SK-N-SH (cell line): Measurements from ENCODE around the gene BTBD10. TPM values are rescaled to one million over a fixed set of nuclear protein-coding genes. Genes with fewer than 3 reads are reported as not detected.

Experiments
- CTCF ChIA-PET: fragments of 300-600, 350-600 bp; formaldehyde crosslinking; extraction: SDS; loops from one replicate; lab custom pipeline; 2021; lab: Yijun Ruan, JAX
- POLR2A ChIA-PET: fragments of 350-600 bp; sonication (Branson Sonifier 250); formaldehyde crosslinking; extraction: SDS; loops from one replicate; lab custom pipeline; 2020; ENCODE audit warnings: antibody characterized with exemption, inconsistent platforms; lab: Yijun Ruan, JAX
- DNase-seq: peaks from one replicate; pipeline ENCODE4 v3.0.0; 2012
- H2AFZ ChIP-seq: fragments of 200-600 bp; sonication (generic); 2 replicates; pipeline ENCODE4 v1.8.1; 2016; ENCODE audit warnings: antibody characterized with exemption, mild to moderate bottlenecking, low read depth
- H3F3A ChIP-seq: fragments of 200-600 bp; sonication (generic); replicated peaks from 2 replicates; pipeline ENCODE3; 2016; ENCODE audit warnings: antibody characterized with exemption, mild to moderate bottlenecking; ENCODE audit not compliant: insufficient read depth
- H3K27ac ChIP-seq, 2 experiments: fragments of 200-500 bp in 1 of 2; fragments of 200-600 bp in 1 of 2; sonication (Bioruptor generic) in 1 of 2; sonication (generic), shearing (Covaris generic) in 1 of 2; 2 replicates each; pipeline versions ENCODE4 v1.5.1 to v1.6.1; 2014 to 2016; ENCODE audit warnings: low read depth in 2 of 2, inconsistent platforms in 1 of 2, low read length in 1 of 2, mild to moderate bottlenecking in 1 of 2, mixed read lengths in 1 of 2
- H3K27me3 ChIP-seq: fragments of 200-600 bp; sonication (generic), shearing (Covaris generic); 2 replicates; pipeline ENCODE4 v1.6.1; 2016; ENCODE audit warnings: mixed run types; ENCODE audit not compliant: insufficient read depth
- H3K36me3 ChIP-seq, 2 experiments: fragments of 200-500 bp in 1 of 2; fragments of 200-600 bp in 1 of 2; sonication (Bioruptor generic) in 1 of 2; sonication (generic) in 1 of 2; replicated peaks in 1 of 2; 2 replicates each; pipeline versions ENCODE3 to v1.5.1; 2014 to 2016; ENCODE audit warnings: low read length in 1 of 2, mild to moderate bottlenecking in 1 of 2; ENCODE audit not compliant: insufficient read depth in 2 of 2, control insufficient read depth in 1 of 2
- H3K4me1 ChIP-seq, 2 experiments: fragments of 200-500 bp in 1 of 2; fragments of 200-600 bp in 1 of 2; sonication (Bioruptor generic) in 1 of 2; sonication (generic), shearing (Covaris generic) in 1 of 2; 2 replicates each; pipeline versions ENCODE4 v1.5.1 to v1.6.1; 2014 to 2016; ENCODE audit warnings: low read depth in 1 of 2, low read length in 1 of 2, mixed run types in 1 of 2; ENCODE audit not compliant: insufficient read depth in 2 of 2, control insufficient read depth in 1 of 2
- H3K4me2 ChIP-seq: fragments of 200-600 bp; sonication (generic), shearing (Covaris generic); 2 replicates; pipeline ENCODE4 v1.6.1; 2017; ENCODE audit warnings: mixed run types
- H3K4me3 ChIP-seq, 2 experiments: fragments of 200-500 bp in 1 of 2; fragments of 200-600 bp in 1 of 2; sonication (Bioruptor generic) in 1 of 2; sonication (generic), shearing (Covaris generic) in 1 of 2; 2 replicates each; pipeline versions ENCODE4 v1.5.1 to v1.8.1; 2014 to 2016; ENCODE audit warnings: low read depth in 2 of 2, inconsistent platforms in 1 of 2, low read length in 1 of 2, mild to moderate bottlenecking in 1 of 2, mixed read lengths in 1 of 2, moderate library complexity in 1 of 2
- H3K79me2 ChIP-seq: fragments of 200-600 bp; sonication (generic); 2 replicates; pipeline ENCODE4 v1.8.1; 2017; ENCODE audit warnings: mild to moderate bottlenecking; ENCODE audit not compliant: insufficient read depth
- H3K9ac ChIP-seq: fragments of 200-600 bp; sonication (generic); 2 replicates; pipeline ENCODE4 v1.6.1; 2017; ENCODE audit warnings: mixed run types
- H3K9me2 ChIP-seq: fragments of 200-600 bp; sonication (generic); 2 replicates; pipeline ENCODE4 v1.6.1; 2017; ENCODE audit warnings: mixed run types
- H3K9me3 ChIP-seq: fragments of 200-600 bp; sonication (generic); 2 replicates; pipeline ENCODE4 v1.6.1; 2017; ENCODE audit warnings: mixed run types, mild to moderate bottlenecking, moderate library complexity
- H4K20me1 ChIP-seq: fragments of 200-600 bp; sonication (generic); 2 replicates; pipeline ENCODE4 v1.6.1; 2017; ENCODE audit warnings: mild to moderate bottlenecking, mixed run types; ENCODE audit not compliant: insufficient read depth
- CHD2 ChIP-seq: fragments of 150-350 bp; IDR thresholded peaks from 2 replicates; pipeline ENCODE4 v1.6.1; 2018; ENCODE audit warnings: low read length; ENCODE audit not compliant: partially characterized antibody
- ELF1 ChIP-seq: IDR thresholded peaks from 2 replicates; pipeline ENCODE4 v1.4.0; 2012
- FOSL2 ChIP-seq: IDR thresholded peaks from 2 replicates; pipeline ENCODE4 v1.4.0; 2012; ENCODE audit warnings: low read depth, mild to moderate bottlenecking, moderate library complexity, borderline replicate concordance
- FOXJ3 ChIP-seq: sonication (generic); formaldehyde crosslinking; IDR thresholded peaks from 2 replicates; pipeline ENCODE4 v1.5.1; 2020; ENCODE audit warnings: mild to moderate bottlenecking, missing genetic modification reagents
- GATA2 ChIP-seq: sonication (generic); formaldehyde crosslinking; IDR thresholded peaks from 2 replicates; pipeline ENCODE4 v1.5.0; 2020; ENCODE audit warnings: mild to moderate bottlenecking, missing genetic modification reagents
- JUND ChIP-seq: IDR thresholded peaks from 2 replicates; pipeline ENCODE4 v1.4.0; 2012
- MXI1 ChIP-seq: IDR thresholded peaks from 2 replicates; pipeline ENCODE4 v1.6.1; 2012; ENCODE audit warnings: mild to moderate bottlenecking, low read depth, low read length, improper control_type of control experiment
- NRF1 ChIP-seq: IDR thresholded peaks from 2 replicates; pipeline ENCODE4 v1.6.1; 2012; ENCODE audit warnings: low read depth, mild to moderate bottlenecking, low read length
- RAD21 ChIP-seq: IDR thresholded peaks from 2 replicates; pipeline ENCODE4 v1.6.1; 2012; ENCODE audit warnings: mild to moderate bottlenecking, low read length
- RFX5 ChIP-seq: IDR thresholded peaks from 2 replicates; pipeline ENCODE4 v1.6.1; 2012; ENCODE audit warnings: mild to moderate bottlenecking, improper control_type of control experiment, low read length
- TAF1 ChIP-seq: IDR thresholded peaks from 2 replicates; pipeline ENCODE4 v1.6.1; 2012; ENCODE audit warnings: low read depth, mild to moderate bottlenecking, low read length, moderate library complexity, borderline replicate concordance
- YY1 ChIP-seq: IDR thresholded peaks from 2 replicates; pipeline ENCODE4 v1.4.0; 2012; ENCODE audit warnings: low read depth, mild to moderate bottlenecking
- WGBS: methylation state at CpG from one replicate; pipeline ENCODE4 v1.1.6; 2017; ENCODE audit warnings: low lambda C conversion rate; 5-methylcytosine and 5-hydroxymethylcytosine counted together
- polyA plus RNA-seq, 3 experiments: library from polyadenylated mRNA; depleted of rRNA; stranded (reverse); fragments of >200 nt; gene quantifications; 2 replicates each; pipeline ENCODE4 v1.2.3, GENCODE V29; 2012
- TF ChIP-seq, protein P1 (sequence below): IDR thresholded peaks from 2 replicates; pipeline ENCODE4 v1.4.0; 2012; ENCODE audit warnings: low read depth, borderline replicate concordance
- TF ChIP-seq, protein P2 (sequence below): fragments of 200-600 bp; sonication (generic); IDR thresholded peaks from 2 replicates; pipeline ENCODE4 v1.6.1; 2017; ENCODE audit warnings: antibody characterized with exemption, mild to moderate bottlenecking, moderate library complexity
- TF ChIP-seq, protein P3 (sequence below): IDR thresholded peaks from 2 replicates; pipeline ENCODE4 v1.4.0; 2012; ENCODE audit warnings: low read depth
- TF ChIP-seq, protein P4 (sequence below): fragments of 150-350 bp; IDR thresholded peaks from 2 replicates; pipeline ENCODE4 v1.6.1; 2016; ENCODE audit warnings: mild to moderate bottlenecking, low read depth, low read length
- TF ChIP-seq, protein P5 (sequence below): IDR thresholded peaks from 2 replicates; pipeline ENCODE4 v1.4.0; 2012; ENCODE audit warnings: low read depth, borderline replicate concordance
- TF ChIP-seq, protein P6 (sequence below): IDR thresholded peaks from 2 replicates; pipeline ENCODE4; 2012

The BTBD10 gene
- polyA plus RNA-seq, 1 of the 3 experiments (the other 2 are of a cell fraction), result 23.0 TPM

DNA sequence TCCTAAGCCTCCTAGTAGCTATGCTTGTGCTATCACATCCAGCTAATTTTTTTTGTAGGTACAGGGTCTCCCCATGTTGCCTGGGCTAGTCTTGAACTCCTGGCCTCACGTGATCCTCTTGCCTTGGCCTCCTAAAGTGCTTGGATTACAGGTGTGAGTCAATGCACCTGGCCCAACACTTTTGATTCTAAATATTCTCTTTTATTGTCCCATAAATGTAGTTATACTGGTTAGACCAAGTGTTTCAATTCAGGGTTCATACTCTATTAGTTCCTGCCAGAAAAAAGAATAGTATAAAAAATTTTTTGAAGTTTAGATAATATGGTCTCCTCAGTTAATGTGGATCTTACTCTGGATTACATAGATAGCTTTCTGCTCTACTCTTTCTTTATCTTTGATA lies 39.5 kb upstream of the BTBD10 start:
- WGBS, result 10% methylated on average over 1 of the region's 1 CpG
- Histone ChIP-seq H3K4me1 (no peaks in the 10 kb centered on the region), H3K27me3 (no peaks in the 10 kb centered on the region; the same call in 1 of the 2 replicates), H3K4me2 (no peak overlapping the region), H3K27ac (no peak overlapping the region), H3K9ac (no peak overlapping the region), H3F3A (no peaks in the 10 kb centered on the region), H2AFZ (no peak overlapping the region), H3K79me2 (no peaks in the 10 kb centered on the region), H3K4me3 (no peak overlapping the region), H3K9me3 (no peaks in the 10 kb centered on the region), H4K20me1 (no peaks in the 10 kb centered on the region), H3K9me2 (no peaks in the 10 kb centered on the region), H3K36me3 (no peaks in the 10 kb centered on the region)
- TF ChIP-seq, protein P1, sequence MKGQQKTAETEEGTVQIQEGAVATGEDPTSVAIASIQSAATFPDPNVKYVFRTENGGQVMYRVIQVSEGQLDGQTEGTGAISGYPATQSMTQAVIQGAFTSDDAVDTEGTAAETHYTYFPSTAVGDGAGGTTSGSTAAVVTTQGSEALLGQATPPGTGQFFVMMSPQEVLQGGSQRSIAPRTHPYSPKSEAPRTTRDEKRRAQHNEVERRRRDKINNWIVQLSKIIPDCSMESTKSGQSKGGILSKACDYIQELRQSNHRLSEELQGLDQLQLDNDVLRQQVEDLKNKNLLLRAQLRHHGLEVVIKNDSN, result no peak
- TF ChIP-seq, protein P2, sequence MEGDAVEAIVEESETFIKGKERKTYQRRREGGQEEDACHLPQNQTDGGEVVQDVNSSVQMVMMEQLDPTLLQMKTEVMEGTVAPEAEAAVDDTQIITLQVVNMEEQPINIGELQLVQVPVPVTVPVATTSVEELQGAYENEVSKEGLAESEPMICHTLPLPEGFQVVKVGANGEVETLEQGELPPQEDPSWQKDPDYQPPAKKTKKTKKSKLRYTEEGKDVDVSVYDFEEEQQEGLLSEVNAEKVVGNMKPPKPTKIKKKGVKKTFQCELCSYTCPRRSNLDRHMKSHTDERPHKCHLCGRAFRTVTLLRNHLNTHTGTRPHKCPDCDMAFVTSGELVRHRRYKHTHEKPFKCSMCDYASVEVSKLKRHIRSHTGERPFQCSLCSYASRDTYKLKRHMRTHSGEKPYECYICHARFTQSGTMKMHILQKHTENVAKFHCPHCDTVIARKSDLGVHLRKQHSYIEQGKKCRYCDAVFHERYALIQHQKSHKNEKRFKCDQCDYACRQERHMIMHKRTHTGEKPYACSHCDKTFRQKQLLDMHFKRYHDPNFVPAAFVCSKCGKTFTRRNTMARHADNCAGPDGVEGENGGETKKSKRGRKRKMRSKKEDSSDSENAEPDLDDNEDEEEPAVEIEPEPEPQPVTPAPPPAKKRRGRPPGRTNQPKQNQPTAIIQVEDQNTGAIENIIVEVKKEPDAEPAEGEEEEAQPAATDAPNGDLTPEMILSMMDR, result no peak
- TF ChIP-seq, protein P3, sequence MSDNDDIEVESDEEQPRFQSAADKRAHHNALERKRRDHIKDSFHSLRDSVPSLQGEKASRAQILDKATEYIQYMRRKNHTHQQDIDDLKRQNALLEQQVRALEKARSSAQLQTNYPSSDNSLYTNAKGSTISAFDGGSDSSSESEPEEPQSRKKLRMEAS, result no peak
- TF ChIP-seq, protein P4, sequence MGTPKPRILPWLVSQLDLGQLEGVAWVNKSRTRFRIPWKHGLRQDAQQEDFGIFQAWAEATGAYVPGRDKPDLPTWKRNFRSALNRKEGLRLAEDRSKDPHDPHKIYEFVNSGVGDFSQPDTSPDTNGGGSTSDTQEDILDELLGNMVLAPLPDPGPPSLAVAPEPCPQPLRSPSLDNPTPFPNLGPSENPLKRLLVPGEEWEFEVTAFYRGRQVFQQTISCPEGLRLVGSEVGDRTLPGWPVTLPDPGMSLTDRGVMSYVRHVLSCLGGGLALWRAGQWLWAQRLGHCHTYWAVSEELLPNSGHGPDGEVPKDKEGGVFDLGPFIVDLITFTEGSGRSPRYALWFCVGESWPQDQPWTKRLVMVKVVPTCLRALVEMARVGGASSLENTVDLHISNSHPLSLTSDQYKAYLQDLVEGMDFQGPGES, result no peak
- TF ChIP-seq FOSL2, result no peak
- TF ChIP-seq GATA2 (CRISPR knock-in tag), result no peak
- TF ChIP-seq CHD2, result no peak
- TF ChIP-seq RAD21, result no peak
- no peak for DNase-seq
- ChIA-PET CTCF (interaction anchor here (1.3 kb wide), 1 partner anchor 292 kb away, joined by 3 read pairs; no protein-coding TSS in a partner anchor), POLR2A (no interaction called here)

DNA sequence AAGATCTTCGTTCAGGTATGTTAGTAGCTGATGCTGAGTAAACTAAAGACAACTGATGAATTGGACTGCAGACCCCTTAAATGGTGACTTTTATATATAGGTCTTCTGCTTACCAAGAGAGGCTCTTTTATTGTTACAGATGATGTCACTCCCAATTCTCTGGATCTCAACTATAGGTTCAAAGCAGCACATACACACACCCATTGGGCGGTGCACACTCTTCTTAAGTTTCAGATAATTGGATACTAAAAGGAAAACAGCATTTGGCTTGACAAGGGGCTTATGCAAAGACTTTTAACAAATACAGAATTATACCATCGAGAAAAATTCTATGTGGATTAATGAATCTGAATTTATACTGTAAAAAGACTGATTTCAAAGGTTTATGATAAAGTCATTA lies 32.9 kb upstream of the BTBD10 start, which contains the start of gene PTH:
Gene PTH, minus strand, starts transcription at position 69 of the 400 bp plus-strand sequence. CDS start 3,142 bp downstream, outside the sequence.
- H3F3A ChIP-seq, result no peaks in the 10 kb centered on the region
- no peak for DNase-seq
- H3K4me1 ChIP-seq, result no peaks in the 10 kb centered on the region
- no peaks in the 10 kb centered on the region; the same call in 1 of the 2 replicates for H3K27me3 ChIP-seq
- no peaks in the 10 kb centered on the region for H4K20me1 ChIP-seq
- H3K9ac ChIP-seq, result no peak within 1 kb of the TSS
- no peak within 1 kb of the TSS for H2AFZ ChIP-seq
- H3K4me3 ChIP-seq, result no peak within 1 kb of the TSS
- H3K27ac ChIP-seq, result no peak within 1 kb of the TSS
- POLR2A ChIA-PET, result no interaction called here
- no peaks in the 10 kb centered on the region for H3K36me3 ChIP-seq
- H3K79me2 ChIP-seq, result no peaks in the 10 kb centered on the region
- H3K4me2 ChIP-seq, result no peak within 1 kb of the TSS
- WGBS, result 20% methylated on average over 3 of the region's 3 CpGs
- H3K9me3 ChIP-seq, result no peaks in the 10 kb centered on the region
- CTCF ChIA-PET, result interaction anchor here (1.0 kb wide), 1 partner anchor 21 kb away, joined by 3 read pairs; no protein-coding TSS in a partner anchor
- no peaks in the 10 kb centered on the region for H3K9me2 ChIP-seq
- TF ChIP-seq GATA2 (CRISPR knock-in tag) (no peak), ELF1 (no peak), MXI1 (no peak), JUND (no peak), NRF1 (no peak), YY1 (no peak), TAF1 (no peak), RFX5 (no peak), FOXJ3 (CRISPR knock-in tag) (no peak)
- TF ChIP-seq, protein P3, result no peak
- TF ChIP-seq, protein P1, result no peak
- TF ChIP-seq, protein P5, sequence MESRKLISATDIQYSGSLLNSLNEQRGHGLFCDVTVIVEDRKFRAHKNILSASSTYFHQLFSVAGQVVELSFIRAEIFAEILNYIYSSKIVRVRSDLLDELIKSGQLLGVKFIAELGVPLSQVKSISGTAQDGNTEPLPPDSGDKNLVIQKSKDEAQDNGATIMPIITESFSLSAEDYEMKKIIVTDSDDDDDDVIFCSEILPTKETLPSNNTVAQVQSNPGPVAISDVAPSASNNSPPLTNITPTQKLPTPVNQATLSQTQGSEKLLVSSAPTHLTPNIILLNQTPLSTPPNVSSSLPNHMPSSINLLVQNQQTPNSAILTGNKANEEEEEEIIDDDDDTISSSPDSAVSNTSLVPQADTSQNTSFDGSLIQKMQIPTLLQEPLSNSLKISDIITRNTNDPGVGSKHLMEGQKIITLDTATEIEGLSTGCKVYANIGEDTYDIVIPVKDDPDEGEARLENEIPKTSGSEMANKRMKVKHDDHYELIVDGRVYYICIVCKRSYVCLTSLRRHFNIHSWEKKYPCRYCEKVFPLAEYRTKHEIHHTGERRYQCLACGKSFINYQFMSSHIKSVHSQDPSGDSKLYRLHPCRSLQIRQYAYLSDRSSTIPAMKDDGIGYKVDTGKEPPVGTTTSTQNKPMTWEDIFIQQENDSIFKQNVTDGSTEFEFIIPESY, result no peak
- TF ChIP-seq, protein P6, sequence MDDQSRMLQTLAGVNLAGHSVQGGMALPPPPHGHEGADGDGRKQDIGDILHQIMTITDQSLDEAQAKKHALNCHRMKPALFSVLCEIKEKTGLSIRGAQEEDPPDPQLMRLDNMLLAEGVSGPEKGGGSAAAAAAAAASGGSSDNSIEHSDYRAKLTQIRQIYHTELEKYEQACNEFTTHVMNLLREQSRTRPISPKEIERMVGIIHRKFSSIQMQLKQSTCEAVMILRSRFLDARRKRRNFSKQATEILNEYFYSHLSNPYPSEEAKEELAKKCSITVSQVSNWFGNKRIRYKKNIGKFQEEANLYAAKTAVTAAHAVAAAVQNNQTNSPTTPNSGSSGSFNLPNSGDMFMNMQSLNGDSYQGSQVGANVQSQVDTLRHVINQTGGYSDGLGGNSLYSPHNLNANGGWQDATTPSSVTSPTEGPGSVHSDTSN, result no peak
